ENCODE data around the gene LGALS12.
"Not testable (repeated sequence)": the region's sequence is repeated elsewhere in the genome, so short reads cannot be mapped to it uniquely, and the experiment has no call there.

Gene LGALS12

GRCh38 chr11:63506876-63507275 lies 992 bp downstream of the LGALS12 start:
- no peak for DNase-seq

GRCh38 chr11:63507511-63507910 lies 1.6 kb downstream of the LGALS12 start:
- DNase-seq: no peak

DNA sequence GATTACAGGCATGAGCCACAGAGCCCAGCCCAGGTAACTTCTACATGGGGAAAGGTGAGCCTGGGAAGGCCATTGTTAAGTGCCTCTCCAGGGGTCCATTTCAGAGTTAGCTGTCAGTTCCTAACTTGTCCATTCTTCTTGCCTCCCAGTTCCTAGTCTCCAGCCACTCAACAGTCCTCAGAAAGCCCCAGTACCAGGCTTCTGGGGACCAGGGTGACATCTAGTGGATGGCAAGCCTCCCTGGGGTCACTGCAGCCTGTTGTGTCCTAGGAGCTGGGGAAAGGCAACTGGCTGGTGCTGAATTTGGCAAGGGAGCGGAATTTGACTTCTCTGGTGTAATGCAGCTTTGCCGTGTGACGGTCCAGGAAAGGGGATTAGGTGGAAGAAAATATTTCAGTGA lies 2.1 kb downstream of the LGALS12 start:
- peak; percentile 62 for DNase-seq

- no peak for DNase-seq
Observed at GRCh38 chr11:63508745-63509144, 2.9 kb downstream of the LGALS12 start.

DNA sequence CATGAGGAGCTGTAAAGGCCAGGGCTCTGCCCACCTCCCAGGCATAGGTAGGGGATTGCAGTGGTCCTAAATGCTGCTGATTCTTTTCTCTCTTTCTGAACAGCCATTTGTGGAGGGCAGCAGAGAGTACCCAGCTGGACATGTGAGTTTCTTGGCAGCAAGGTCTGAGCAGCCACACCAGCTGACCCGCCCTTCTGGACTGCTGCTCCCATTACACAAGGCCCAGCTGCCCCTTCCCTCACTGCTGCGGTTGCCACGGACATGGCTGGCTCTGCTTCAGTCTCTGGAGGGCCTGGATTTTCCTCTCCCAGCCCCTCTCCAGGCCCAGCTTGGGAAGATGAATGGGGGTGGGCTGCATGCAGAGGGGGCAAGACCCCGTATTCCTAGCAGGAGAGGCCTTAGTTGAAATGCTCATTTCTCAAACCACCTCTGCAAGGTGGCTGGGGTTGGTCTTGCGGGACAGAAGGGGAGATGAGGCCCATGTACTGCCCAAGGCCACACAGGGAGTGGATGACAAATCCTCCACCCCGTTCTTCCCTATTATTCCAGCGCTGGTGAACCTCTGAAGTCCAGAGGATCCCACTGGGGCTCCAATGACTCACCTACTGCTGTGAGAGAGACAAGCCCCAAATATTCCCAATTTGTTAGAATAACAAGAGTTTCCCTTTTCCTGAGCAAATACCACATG lies 4.6 kb downstream of the LGALS12 start:
- no peak for DNase-seq

- no peak for DNase-seq
Observed at GRCh38 chr11:63511048-63511748, 5.3 kb downstream of the LGALS12 start.

GRCh38 chr11:63512816-63513215 lies 6.9 kb downstream of the LGALS12 start:
- DNase-seq: no peak

DNA sequence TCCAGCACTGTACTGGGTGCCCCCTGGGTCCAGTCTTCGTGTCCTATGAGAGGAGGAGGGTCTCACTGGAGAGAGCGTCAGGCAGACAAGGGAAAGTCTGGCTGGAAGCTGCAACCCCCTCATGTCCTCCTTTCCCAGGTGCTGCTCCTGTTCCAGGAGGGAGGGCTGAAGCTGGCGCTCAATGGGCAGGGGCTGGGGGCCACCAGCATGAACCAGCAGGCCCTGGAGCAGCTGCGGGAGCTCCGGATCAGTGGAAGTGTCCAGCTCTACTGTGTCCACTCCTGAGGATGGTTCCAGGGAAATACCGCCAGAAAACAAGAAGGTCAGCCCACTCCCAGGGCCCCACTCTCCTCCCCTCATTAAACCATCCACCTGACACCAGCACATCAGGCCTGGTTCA lies 10.2 kb downstream of the LGALS12 start:
- DNase-seq: no peak

DNA sequence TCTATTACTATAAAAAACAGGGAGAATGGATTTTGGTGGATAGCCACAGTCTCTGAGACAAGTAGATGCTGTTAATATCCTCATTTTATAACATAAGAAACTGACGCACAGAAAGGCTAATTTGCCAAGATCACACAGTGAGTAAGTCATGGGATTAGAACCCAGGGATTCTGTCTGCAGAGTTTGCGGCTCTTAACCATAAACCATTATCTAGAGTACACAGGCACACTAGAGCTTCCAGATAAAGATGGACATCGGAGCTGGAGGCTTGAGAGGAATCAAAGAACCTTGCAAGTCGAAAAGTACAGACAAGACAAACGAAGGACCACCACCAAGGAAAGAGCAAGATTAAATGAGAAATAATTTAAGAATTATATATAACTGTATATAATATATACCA lies 11.3 kb downstream of the LGALS12 start:
- no peak for DNase-seq

- no peak for DNase-seq
Observed at GRCh38 chr11:63518548-63518947, 12.7 kb downstream of the LGALS12 start.

DNA sequence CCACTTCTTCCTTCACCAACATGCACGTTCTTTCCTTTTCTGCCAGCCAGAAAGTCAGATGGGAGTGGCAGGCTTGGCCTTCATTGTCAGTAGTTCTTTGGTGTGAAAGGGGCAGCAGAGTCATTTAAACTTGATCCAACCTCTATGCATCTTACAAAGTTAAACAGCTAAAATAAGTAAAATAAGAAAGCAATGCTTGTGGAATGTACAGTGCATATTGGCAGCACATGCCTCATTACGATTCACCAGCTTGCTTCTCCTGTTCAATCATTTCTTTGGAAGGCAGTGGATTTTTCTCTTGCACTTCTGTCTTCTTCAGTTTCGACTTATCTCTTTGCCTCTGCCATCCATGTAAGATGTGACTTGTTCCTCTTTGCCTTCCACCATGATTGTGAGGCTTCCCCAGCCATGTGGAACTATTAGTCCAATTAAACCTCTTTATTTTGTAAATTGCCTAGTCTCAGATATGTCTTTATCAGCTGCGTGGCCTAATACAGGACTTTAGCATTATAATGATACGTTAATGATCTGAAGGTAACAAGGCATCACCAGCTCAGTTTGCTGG lies 14.8 kb downstream of the LGALS12 start:
- DNase-seq: no peak

- no peak for DNase-seq
Observed at GRCh38 chr11:63521896-63522295, 16.0 kb downstream of the LGALS12 start.

GRCh38 chr11:63523151-63523550 lies 17.3 kb downstream of the LGALS12 start:
- no peak for DNase-seq

DNA sequence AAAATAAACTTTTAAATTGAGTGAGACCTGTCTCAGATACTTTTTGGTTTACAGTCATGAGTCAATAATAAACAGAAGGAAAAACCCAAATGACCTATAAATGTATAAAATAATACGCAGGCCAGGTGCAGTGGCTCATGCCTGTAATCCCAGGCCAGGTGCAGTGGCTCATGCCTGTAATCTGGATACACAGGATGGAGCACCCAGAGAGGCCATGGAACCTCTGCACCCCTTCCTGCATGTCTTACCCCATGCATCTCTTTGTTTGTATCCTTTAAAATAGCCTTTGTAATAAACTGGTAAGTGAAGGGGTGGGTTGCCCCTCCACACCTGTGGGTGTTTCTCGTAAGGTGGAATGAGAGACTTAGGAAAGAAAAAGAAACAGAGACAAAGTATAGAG lies 21.8 kb downstream of the LGALS12 start:
- DNase-seq: no peak

DNA sequence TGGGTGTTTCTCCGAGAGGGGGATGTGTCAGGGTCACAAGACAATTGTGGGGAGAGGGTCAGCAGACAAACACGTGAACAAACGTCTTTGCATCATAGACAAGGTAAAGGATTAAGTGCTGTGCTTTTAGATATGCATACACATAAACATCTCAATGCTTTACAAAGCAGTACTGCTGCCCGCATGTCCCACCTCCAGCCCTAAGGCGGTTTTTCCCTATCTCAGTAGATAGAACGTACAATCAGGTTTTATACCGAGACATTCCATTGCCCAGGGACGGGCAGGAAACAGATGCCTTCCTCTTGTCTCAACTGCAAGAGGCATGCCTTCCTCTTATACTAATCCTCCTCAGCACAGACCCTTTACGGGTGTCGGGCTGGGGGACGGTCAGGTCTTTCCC lies 22.3 kb downstream of the LGALS12 start:
- DNase-seq: not testable (repeated sequence)

GRCh38 chr11:63528729-63529278 lies 22.9 kb downstream of the LGALS12 start:
- not testable (repeated sequence) for DNase-seq

DNA sequence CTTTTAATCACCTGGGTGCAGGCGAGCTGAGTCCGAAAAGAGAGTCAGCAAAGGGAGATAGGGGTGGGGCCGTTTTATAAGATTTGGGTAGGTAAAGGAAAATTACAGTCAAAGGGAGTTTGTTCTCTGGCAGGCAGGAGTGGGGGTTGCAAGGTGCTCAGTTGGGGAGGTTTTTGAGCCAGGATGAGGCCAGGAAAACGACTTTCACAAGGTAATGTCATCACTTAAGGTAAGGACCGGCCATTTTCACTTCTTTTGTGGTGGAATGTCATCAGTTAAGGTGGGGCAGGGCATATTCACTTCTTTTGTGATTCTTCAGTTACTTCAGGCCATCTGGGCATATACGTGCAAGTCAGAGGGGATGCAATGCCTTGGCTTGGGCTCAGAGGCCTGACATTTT lies 23.5 kb downstream of the LGALS12 start:
- DNase-seq: not testable (repeated sequence)

- DNase-seq: no peak
Observed at GRCh38 chr11:63530021-63530420, 24.1 kb downstream of the LGALS12 start.

DNA sequence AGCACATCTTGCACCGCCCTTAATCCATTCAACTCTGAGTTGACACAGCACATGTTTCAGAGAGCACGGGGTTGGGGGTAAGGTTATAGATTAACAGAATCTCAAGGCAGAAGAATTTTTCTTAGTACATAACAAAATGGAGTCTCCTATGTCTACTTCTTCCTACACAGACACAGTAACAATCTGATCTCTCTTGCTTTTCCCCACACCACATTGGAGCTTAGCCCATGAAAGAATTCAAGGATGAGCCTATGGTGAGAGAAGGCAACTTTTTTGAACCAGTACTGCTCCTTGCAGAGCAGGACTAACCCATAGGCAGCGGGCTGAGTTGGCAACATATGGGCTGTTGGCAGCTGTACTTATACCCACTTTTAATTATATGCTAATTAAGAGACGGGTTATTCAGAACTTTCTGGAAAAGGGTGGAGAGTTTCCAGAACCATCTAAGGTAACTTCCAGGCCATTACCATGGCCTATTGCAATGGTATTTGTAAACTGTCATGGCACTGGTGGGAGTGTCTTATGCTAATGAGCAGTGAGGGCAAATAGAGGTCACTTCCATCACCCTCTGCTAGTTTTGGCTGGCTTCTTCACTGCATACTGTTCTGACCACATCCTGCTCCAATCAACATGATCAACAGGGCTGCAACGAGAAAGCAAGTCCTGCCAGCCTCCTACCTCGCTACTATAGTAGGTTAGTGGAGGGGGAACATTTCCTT lies 25.3 kb downstream of the LGALS12 start:
- not testable (repeated sequence) for DNase-seq

- no peak for DNase-seq
Observed at GRCh38 chr11:63532117-63532516, 26.2 kb downstream of the LGALS12 start.

GRCh38 chr11:63532799-63533475 lies 27.1 kb downstream of the LGALS12 start:
- DNase-seq: no peak

- no peak for DNase-seq
Observed at GRCh38 chr11:63534076-63534475, 28.2 kb downstream of the LGALS12 start.

Measured in suppressor macrophage treated with lipopolysaccharide for 4 hours (primary cell).